Parathyroid adenoma (tissue), 2 donors: ENCODE measurements around the gene DOCK8.
A peak's percentile ranks its signal among the peaks of the same experiment; 100 is the strongest.

Experiments used
- H2AFZ ChIP-seq: fragments of 300-600 bp; sonication (generic); one replicate; pipeline ENCODE4 v1.7.0; 2017; ENCODE audit warnings: antibody characterized with exemption, mild to moderate bottlenecking
- H3K27ac ChIP-seq: fragments of 300-600 bp; sonication (generic); one replicate; pipeline ENCODE4 v1.7.0; 2017
- H3K27me3 ChIP-seq: fragments of 300-600 bp; sonication (generic); one replicate; pipeline ENCODE4 v1.7.0; 2017; ENCODE audit warnings: low read length; ENCODE audit not compliant: control insufficient read depth, insufficient read depth
- H3K36me3 ChIP-seq: fragments of 300-600 bp; sonication (generic); one replicate; pipeline ENCODE4 v1.7.0; 2017; ENCODE audit warnings: low read length; ENCODE audit not compliant: control insufficient read depth, insufficient read depth
- H3K4me1 ChIP-seq: fragments of 300-600 bp; sonication (generic); one replicate; pipeline ENCODE4 v1.7.0; 2017; ENCODE audit warnings: control low read depth
- H3K4me2 ChIP-seq: fragments of 300-600 bp; sonication (generic); one replicate; pipeline ENCODE4 v1.7.0; 2017; ENCODE audit warnings: low read length
- H3K4me3 ChIP-seq: fragments of 300-600 bp; sonication (generic); one replicate; pipeline ENCODE4 v1.7.0; 2017; ENCODE audit warnings: low read depth, low read length
- H3K79me2 ChIP-seq: fragments of 300-600 bp; sonication (generic); one replicate; pipeline ENCODE4 v1.7.0; 2017; ENCODE audit warnings: control low read depth
- H3K9ac ChIP-seq: fragments of 300-600 bp; sonication (generic); one replicate; pipeline ENCODE4 v1.7.0; 2017; ENCODE audit warnings: mild to moderate bottlenecking
- H3K9me3 ChIP-seq: fragments of 300-600 bp; sonication (generic); one replicate; pipeline ENCODE4 v1.7.0; 2017; ENCODE audit warnings: low read length; ENCODE audit not compliant: control insufficient read depth
- TF ChIP-seq, protein P1 (sequence below): fragments of 300-600 bp; sonication (generic); IDR thresholded peaks from one replicate; pipeline ENCODE4 v1.7.0; 2017; ENCODE audit warnings: antibody characterized with exemption, mild to moderate bottlenecking
- donor health status: primary hyperparathyroidism.

Gene DOCK8

GRCh38 chr9:495739-496138 is 281.1 kb downstream of the DOCK8 start:
- Histone ChIP-seq H3K79me2 (no peaks in the 10 kb centered on the region), H3K27me3 (no peaks in the 10 kb centered on the region), H3K9me3 (no peaks in the 10 kb centered on the region), H3K36me3 (no peaks in the 10 kb centered on the region), H3K9ac (no peak overlapping the region), H3K4me1 (no peaks in the 10 kb centered on the region), H3K4me2 (no peak overlapping the region), H3K4me3 (no peak overlapping the region), H3K27ac (no peak overlapping the region), H2AFZ (no peak overlapping the region)
- TF ChIP-seq, protein P1, sequence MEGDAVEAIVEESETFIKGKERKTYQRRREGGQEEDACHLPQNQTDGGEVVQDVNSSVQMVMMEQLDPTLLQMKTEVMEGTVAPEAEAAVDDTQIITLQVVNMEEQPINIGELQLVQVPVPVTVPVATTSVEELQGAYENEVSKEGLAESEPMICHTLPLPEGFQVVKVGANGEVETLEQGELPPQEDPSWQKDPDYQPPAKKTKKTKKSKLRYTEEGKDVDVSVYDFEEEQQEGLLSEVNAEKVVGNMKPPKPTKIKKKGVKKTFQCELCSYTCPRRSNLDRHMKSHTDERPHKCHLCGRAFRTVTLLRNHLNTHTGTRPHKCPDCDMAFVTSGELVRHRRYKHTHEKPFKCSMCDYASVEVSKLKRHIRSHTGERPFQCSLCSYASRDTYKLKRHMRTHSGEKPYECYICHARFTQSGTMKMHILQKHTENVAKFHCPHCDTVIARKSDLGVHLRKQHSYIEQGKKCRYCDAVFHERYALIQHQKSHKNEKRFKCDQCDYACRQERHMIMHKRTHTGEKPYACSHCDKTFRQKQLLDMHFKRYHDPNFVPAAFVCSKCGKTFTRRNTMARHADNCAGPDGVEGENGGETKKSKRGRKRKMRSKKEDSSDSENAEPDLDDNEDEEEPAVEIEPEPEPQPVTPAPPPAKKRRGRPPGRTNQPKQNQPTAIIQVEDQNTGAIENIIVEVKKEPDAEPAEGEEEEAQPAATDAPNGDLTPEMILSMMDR, result no peak

DNA sequence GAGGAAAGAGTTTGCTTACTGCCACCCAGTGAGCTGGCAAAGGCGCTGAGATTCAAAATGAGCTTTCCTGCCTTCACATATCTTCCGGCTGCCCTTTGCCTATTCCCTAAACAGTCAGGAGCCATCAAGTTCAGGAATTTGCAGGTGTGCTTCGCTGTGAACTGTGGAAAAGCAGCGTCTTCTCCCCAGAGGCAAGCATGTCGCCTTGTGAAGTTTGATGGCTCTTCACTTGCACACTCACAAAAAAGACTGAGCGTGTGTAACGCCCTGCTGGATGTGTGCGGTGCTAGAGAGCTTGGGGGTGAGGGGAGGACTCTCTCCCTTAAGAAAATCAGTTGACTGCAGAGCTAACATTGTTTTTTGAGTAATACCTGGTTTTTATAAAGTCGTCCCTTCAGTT is 288.7 kb downstream of the DOCK8 start:
- no peak overlapping the region for H3K27ac ChIP-seq
- H3K79me2 ChIP-seq, result no peaks in the 10 kb centered on the region
- peak overlapping the region; percentile 65 for H3K4me3 ChIP-seq
- peak overlapping the region; percentile 89 for H2AFZ ChIP-seq
- no peaks in the 10 kb centered on the region for H3K36me3 ChIP-seq
- no peaks in the 10 kb centered on the region for H3K27me3 ChIP-seq
- H3K9me3 ChIP-seq, result no peaks in the 10 kb centered on the region
- TF ChIP-seq, protein P1, result no peak
- H3K4me2 ChIP-seq, result peak overlapping the region; percentile 87
- H3K9ac ChIP-seq, result no peak overlapping the region
- H3K4me1 ChIP-seq, result peaks cover 2% of the 10 kb centered on the region

GRCh38 chr9:503881-504852 is 289.5 kb downstream of the DOCK8 start, which contains the start of gene KANK1:
TSS of gene KANK1 (plus strand) at chr9:504695.
- Histone ChIP-seq H3K9me3 (no peaks in the 10 kb centered on the region), H3K4me3 (peak within 1 kb of the TSS; percentile 65), H3K9ac (no peak within 1 kb of the TSS), H3K36me3 (no peaks in the 10 kb centered on the region), H2AFZ (peak within 1 kb of the TSS; percentile 89), H3K27ac (peak within 1 kb of the TSS; percentile 57), H3K4me1 (peaks cover 2% of the 10 kb centered on the region), H3K27me3 (no peaks in the 10 kb centered on the region), H3K4me2 (peak within 1 kb of the TSS; percentile 87), H3K79me2 (no peaks in the 10 kb centered on the region)
- TF ChIP-seq, protein P1, result no peak

GRCh38 chr9:504921-505740 is 290.5 kb downstream of the DOCK8 start:
- Histone ChIP-seq H3K4me1 (peaks cover 2% of the 10 kb centered on the region), H3K36me3 (no peaks in the 10 kb centered on the region), H2AFZ (peak overlapping the region; percentile 73), H3K4me2 (peak overlapping the region; percentile 59), H3K27ac (no peak overlapping the region), H3K4me3 (peak overlapping the region; percentile 60), H3K27me3 (no peaks in the 10 kb centered on the region), H3K9me3 (no peaks in the 10 kb centered on the region), H3K9ac (no peak overlapping the region), H3K79me2 (no peaks in the 10 kb centered on the region)
- TF ChIP-seq, protein P1, result no peak
